K562 (cell line): Measurements from ENCODE around the gene TMEM151A. TPM values are rescaled to one million over a fixed set of nuclear protein-coding genes. Genes with fewer than 3 reads are reported as not detected.

Source experiments
- BRD9 ChIP-seq: fragments of 450-650 bp; IDR thresholded peaks from 2 replicates; pipeline ENCODE4 v1.6.1; 2018; ENCODE audit warnings: low read depth; ENCODE audit not compliant: partially characterized antibody
- BRF2 ChIP-seq: IDR thresholded peaks from 3 replicates; pipeline ENCODE4 v1.6.1; 2011; ENCODE audit warnings: borderline replicate concordance, mild to moderate bottlenecking; ENCODE audit not compliant: insufficient read length, insufficient read depth
- CREBBP ChIP-seq: IDR thresholded peaks from one replicate; pipeline ENCODE4 v1.6.1; 2012; ENCODE audit warnings: low read depth, mild to moderate bottlenecking, control low read depth, inconsistent platforms, low read length
- E2F8 ChIP-seq: fragments of 450-650 bp; IDR thresholded peaks from 2 replicates; pipeline ENCODE4 v1.7.1; 2018; ENCODE audit warnings: mild to moderate bottlenecking, low read depth; ENCODE audit not compliant: partially characterized antibody
- FOXA3 ChIP-seq, 2 experiments: fragments of 450-650 bp in 1 of 2; sonication (generic) in 1 of 2; formaldehyde crosslinking; IDR thresholded peaks in 1 of 2; conservative IDR thresholded peaks in 1 of 2; 2 replicates each; pipeline versions ENCODE4 v1.4.0 to v1.8.0; 2020 to 2022; ENCODE audit warnings: mild to moderate bottlenecking in 2 of 2, missing genetic modification reagents in 1 of 2
- GATAD2A ChIP-seq: fragments of 450-650 bp; IDR thresholded peaks from 2 replicates; pipeline ENCODE4 v1.6.1; 2017
- KLF10 ChIP-seq: fragments of 250-450 bp; sonication (Bioruptor Pico); IDR thresholded peaks from 2 replicates; pipeline ENCODE4 v1.6.1; 2021; ENCODE audit warnings: matching md5 sums
- MNT ChIP-seq, 2 experiments: fragments of 450-650 bp; conservative IDR thresholded peaks; 2 replicates each; pipeline ENCODE4 v1.6.1; 2017; ENCODE audit warnings: mild to moderate bottlenecking in 2 of 2, moderate library complexity in 2 of 2
- TEAD2 ChIP-seq: fragments of 450-650 bp; IDR thresholded peaks from 2 replicates; pipeline ENCODE4 v1.6.1; 2016; ENCODE audit warnings: missing genetic modification characterization, control low read depth, missing compliant biosample characterization
- ZNF311 ChIP-seq: fragments of 250-450 bp; sonication (Bioruptor Pico); IDR thresholded peaks from 2 replicates; pipeline ENCODE4 v1.4.0; 2020; ENCODE audit warnings: mild to moderate bottlenecking, moderate library complexity
- ZNF407 ChIP-seq: fragments of 450-650 bp; IDR thresholded peaks from 2 replicates; pipeline ENCODE4 v1.6.1; 2016; ENCODE audit warnings: low read depth
- ZNF507 ChIP-seq: conservative IDR thresholded peaks from 2 replicates; pipeline ENCODE4 v1.6.1; 2017; ENCODE audit warnings: missing genetic modification characterization, missing compliant biosample characterization
- ZZZ3 ChIP-seq: fragments of 450-650 bp; IDR thresholded peaks from 2 replicates; pipeline ENCODE4 v1.6.1; 2016; ENCODE audit warnings: antibody characterized with exemption, mild to moderate bottlenecking, moderate library complexity
- polyA plus RNA-seq, 8 experiments: library from polyadenylated mRNA; depleted of rRNA in 4 of 8; stranded (reverse) in 5 of 8; unstranded in 3 of 8; fragments of >200 nt; fragmentation: Nextera tagmentation in 2 of 8; fragmentation: Illumina TruSeq in 1 of 8; extraction: Ambion mirVana in 2 of 8; extraction: Trizol in 1 of 8; gene quantifications; 2 replicates each; pipeline versions ENCODE4 v1.2.1 to v1.2.3, GENCODE V29; 2011 to 2014; ENCODE audit warnings: inconsistent platforms in 1 of 8, missing spikeins in 1 of 8
- total RNA-seq, 7 experiments: library from RNA; depleted of rRNA in 6 of 7; stranded (reverse); fragments of >200 nt in 6 of 7; fragmentation: Illumina TruSeq in 2 of 7; extraction: Trizol in 2 of 7; gene quantifications; 2 replicates each; pipeline versions ENCODE4 v1.2.1 to v1.2.3, GENCODE V29; 2011 to 2021; ENCODE audit warnings: low replicate concordance in 1 of 7

TMEM151A gene
- total and polyA plus RNA-seq, 9 of the 15 experiments (the other 6 are each of a cell fraction or from before 2014, with no cell fraction given) = not detected

- TF ChIP-seq E2F8 = peak; percentile 42
- no peak for TF ChIP-seq ZNF311 (CRISPR knock-in tag)
- no peak for TF ChIP-seq ZZZ3
- no peak for TF ChIP-seq KLF10 (CRISPR knock-in tag)
- TF ChIP-seq BRD9 = peak; percentile 90
- TF ChIP-seq CREBBP = no peak
- TF ChIP-seq ZNF407 = no peak
- no peak for TF ChIP-seq BRF2
- peak; percentile 83; the same call in 1 of the 2 replicates for TF ChIP-seq GATAD2A
- TF ChIP-seq FOXA3 (CRISPR knock-in tag; conservative IDR thresholded peaks at IDR 0.05 in 1 of 2, IDR thresholded peaks at IDR 0.05 in 1 of 2) = 0 out of 4 replicates have a peak, but pooled peaks of 1 of the 2 experiments have one; percentile 65
- no peak for TF ChIP-seq ZNF507 (tag)
- peak; percentile 95 to 96 for TF ChIP-seq MNT (conservative IDR thresholded peaks at IDR 0.05)
- TF ChIP-seq TEAD2 (tag) = peak; percentile 94
Observed at GRCh38 chr11:66328302-66329144, 36.8 kb downstream of the TMEM151A start (continued).
